NCI-H446 treated with DMSO at 0.1 percent for 48 hours (cell line): Measurements from ENCODE around the gene PRR9.

ENCODE experiments used
- DNase-seq: peaks from one replicate; lab custom pipeline; 2025; lab: John Stamatoyannopoulos, UW

Gene PRR9

DNA sequence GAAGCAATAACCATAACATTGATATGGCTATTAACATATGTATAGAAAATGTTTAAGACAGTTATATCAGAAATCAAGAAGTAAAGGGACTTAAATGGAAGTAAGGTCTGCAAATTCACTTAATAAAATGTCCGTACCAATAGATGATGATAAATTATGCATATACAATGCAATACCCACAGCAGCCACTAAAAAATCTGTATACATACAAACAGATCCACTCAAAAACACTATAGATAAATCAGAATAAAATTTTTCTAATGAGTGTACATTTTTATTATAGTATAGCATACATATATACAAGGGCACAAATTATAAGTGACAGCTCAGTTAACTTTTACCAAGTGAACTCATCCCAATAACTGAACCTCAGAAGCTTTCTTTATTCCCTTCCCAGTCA, 48.1 kb downstream of the PRR9 start:
- DNase-seq = no peak
